PC-9 (cell line): Measurements from ENCODE around the gene MAN1B1.

ENCODE experiments used
- CTCF ChIP-seq: fragments of 200-600 bp; sonication (generic); conservative IDR thresholded peaks from 2 replicates; pipeline ENCODE4 v1.6.1; 2017; ENCODE audit warnings: mixed run types, antibody characterized with exemption, mild to moderate bottlenecking, moderate library complexity
- EZH2 ChIP-seq: fragments of 200-600 bp; sonication (generic); IDR thresholded peaks from 2 replicates; pipeline ENCODE4 v1.8.0; 2017; ENCODE audit warnings: antibody characterized with exemption, low read depth

GRCh38 chr9:137070201-137070905 lies 16.4 kb upstream of the MAN1B1 start, which contains the start of gene SAPCD2:
- TF ChIP-seq CTCF, result no peak
- TF ChIP-seq EZH2, result no peak
